Activated T-helper 9 cell treated with anti-CD3 and anti-CD28 coated beads, Interleukin-2, amount 50 U/mL, for 16 hours (primary cell): ENCODE data around the gene DDX50.
A peak's percentile ranks its signal among the peaks of the same experiment; 100 is the strongest.
"Not testable (repeated sequence)": the region's sequence is repeated elsewhere in the genome, so short reads cannot be mapped to it uniquely, and the experiment has no call there.

Experiments used
- DNase-seq: peaks from one replicate; pipeline ENCODE4 v3.0.0-alpha.2; 2020; ENCODE audit warnings: low read depth

Gene DDX50, protein sequence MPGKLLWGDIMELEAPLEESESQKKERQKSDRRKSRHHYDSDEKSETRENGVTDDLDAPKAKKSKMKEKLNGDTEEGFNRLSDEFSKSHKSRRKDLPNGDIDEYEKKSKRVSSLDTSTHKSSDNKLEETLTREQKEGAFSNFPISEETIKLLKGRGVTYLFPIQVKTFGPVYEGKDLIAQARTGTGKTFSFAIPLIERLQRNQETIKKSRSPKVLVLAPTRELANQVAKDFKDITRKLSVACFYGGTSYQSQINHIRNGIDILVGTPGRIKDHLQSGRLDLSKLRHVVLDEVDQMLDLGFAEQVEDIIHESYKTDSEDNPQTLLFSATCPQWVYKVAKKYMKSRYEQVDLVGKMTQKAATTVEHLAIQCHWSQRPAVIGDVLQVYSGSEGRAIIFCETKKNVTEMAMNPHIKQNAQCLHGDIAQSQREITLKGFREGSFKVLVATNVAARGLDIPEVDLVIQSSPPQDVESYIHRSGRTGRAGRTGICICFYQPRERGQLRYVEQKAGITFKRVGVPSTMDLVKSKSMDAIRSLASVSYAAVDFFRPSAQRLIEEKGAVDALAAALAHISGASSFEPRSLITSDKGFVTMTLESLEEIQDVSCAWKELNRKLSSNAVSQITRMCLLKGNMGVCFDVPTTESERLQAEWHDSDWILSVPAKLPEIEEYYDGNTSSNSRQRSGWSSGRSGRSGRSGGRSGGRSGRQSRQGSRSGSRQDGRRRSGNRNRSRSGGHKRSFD

DNA sequence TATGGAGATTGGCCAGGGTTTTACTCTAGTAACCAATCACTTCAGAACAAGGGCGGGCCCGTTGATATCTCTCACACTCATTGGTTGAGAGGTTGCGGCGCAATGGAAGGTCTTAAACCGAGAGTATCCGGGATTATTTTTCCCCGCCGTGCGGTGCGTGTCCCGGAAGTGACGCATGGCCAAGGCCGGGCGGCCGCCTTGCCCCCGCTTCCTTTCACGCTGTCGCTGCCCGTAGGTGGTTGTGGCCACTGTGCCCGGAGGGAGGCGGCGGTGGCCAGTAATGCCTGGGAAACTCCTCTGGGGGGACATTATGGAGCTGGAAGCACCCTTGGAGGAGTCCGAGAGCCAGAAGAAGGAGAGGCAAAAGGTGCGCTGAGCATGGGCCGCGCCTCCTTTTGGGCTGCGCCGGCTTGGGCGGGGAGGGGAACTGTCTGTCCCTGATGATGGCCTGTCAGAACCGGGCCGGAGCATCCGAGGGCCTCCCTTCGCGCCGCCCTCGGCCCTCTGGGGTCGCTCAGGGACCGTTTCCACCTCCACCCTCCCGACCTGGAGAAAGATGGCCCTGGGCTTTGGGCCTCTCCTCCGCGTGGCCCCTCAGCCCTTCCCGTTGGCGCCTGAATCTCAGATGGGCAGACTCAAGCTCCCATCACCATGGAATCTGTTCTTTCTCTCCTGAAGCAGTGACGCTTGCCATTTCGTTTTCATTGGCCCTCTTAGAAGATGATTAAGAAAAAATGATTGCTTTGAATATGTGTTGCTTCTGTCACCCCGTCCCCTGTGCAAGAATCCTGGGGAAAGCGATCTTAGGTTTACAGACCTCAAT is at the start of gene DDX50:
Gene DDX50, plus strand, starts transcription at position 211 of the 823 bp plus-strand sequence. Its CDS starts 70 bp downstream, at position 281.
- peak; percentile 90 for DNase-seq

DNA sequence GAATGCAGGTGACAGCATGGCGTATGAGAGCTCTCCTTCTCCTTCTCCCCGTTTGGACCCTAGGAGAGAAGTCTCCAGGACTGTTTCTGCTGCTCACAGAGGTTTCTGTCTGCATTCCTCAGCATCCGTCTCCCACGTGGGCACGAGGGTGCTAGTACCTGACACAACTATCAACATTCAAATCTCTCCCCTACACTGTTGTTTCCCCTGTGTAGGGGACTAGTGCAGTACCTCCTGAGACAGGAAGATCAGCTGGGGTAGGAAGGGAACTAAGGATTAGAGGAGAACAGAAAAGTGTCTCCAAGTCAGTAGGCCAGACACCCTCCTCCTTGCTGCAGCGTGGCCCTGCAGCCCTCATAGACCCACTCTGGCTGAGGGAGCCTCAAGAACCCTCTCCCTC is 44.8 kb upstream of the DDX50 start:
- no peak for DNase-seq

DNA sequence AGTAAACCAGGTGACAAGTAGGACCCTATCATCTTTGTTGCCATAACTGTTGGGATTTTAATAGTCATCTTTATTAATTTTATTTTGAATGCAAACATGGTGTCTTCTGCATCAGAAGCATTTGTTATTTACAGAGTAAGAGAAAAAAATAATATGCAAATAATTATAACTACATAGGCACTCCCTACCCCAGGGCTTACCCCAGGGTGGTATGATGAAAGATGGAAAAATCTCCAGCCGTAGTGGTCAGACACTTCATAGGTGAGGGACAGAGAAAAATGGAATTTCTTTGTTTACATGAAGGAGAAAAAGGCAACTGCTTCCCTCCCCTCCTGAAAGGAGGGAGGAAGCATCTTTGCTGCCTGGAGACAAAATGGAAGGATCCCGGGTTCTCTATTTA is 44.1 kb upstream of the DDX50 start:
- no peak for DNase-seq

DNA sequence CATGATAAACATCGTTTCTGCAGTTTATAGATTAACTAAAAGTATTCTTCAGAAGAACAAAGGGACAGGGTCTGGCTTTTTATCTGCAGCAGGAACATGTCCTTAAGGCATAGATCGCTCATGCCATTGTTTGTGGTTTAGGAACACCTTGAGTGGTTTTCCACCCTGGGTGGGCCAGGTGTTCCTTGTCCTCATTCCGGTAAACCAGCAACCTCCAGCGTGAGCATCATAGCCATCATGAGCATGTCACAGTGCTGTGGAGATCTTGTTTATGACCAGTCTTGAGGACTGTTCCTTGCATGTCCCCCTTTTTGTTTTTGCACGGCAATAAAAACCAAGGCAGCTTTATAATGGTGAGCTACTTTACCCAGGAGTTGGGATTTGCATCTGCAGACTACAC is 39.9 kb upstream of the DDX50 start:
- DNase-seq, result no peak

DNA sequence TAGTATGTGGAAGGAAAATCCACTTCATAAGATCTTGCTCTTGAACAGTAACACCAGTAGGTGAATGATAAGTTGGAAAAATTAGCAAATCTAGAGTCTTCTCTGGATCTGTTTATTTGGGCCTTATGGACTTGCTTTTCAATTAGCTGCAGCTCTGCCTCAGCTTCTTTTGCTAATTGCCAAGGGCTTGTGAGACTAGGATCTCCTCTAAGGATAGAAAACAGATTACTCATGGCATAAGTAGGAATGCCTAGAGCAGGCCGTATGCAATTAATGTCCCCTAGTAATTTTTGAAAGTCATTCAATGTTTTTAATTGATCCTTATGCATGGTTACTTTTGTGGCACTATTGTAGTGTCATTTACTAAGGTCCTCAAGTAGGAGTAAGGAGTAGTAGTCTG is 36.5 kb upstream of the DDX50 start:
- no peak for DNase-seq

DNA sequence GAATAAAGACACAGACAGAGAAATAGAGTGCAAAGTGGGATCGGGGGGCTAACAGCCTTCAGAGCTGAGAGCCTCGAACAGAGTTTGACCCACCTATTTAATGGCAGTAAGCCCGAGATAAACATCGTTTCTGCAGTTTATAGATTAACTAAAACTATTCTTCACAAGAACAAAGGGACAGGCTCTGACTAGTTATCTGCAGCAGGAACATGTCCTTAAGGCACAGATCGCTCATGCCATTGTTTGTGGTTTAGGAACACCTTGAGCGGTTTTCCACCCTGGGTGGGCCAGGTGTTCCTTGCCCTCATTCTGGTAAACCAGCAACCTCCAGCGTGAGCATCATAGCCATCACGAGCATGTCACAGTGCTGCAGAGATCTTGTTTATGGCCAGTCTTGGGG is 32.9 kb upstream of the DDX50 start:
- DNase-seq, result not testable (repeated sequence)

DNA sequence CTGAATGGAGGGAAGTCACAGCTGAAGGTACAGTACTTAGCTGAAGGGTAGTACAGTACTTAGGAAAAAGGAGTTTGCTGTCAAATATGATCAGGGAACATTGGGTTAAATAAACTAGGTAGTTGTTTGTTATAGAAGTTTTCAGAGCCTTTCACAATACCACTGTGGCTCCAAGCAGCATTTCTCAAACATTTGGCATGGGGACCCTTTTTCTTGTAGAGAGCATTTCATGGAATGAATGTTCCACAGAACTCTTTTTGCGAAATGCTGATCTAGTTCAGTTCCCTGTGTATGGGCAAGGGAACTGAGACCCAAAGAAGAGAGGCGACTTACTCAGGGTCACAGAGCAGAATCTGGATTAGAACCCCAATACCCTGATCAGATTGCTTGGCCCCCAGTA is 31.5 kb upstream of the DDX50 start:
- DNase-seq, result no peak

DNA sequence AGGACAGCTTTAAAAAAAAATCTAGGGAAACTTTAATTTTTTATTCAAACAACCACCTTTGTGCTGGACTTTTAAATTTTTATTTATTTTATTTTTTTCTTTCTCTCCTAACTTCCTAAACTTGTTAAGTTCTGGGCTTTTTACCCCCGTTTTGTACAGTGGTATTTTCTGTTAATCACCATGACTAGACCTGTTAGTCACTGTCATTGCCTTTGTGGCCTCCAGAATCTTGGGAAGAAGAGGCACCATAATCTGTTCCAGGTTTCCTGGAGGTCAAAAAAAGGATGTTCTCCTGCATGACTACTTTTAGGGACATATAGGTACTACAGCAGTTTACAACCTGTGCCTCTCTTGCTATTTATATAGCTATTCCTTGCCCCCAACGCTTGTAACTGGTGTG is 31.1 kb upstream of the DDX50 start:
- DNase-seq, result no peak

DNA sequence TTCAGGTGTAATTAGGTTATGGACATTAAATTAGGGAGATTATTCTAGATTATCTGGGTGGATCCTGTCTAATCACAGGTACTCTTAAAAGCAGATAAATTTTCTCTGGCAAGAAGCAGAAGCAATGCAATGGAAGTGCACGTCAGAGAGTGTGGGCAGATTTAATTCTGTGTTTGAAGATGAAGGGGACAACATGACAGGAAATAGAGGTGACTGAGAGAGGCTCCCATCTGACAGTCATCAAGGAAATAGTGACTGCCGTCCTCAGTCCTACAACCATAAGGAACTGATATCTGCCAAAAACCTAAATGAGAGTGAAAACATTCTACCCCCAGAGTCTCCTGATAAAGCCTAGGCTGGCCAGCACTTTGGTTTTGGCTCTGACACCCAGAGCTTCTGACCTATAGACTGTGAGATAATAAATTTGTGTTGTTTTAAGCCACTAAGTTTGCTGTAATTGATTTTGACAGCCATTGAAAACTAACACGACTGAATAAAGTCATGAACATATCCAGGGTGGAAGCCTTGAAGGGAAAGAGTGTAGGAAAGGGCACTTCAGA is 30.5 kb upstream of the DDX50 start:
- DNase-seq, result no peak

DNA sequence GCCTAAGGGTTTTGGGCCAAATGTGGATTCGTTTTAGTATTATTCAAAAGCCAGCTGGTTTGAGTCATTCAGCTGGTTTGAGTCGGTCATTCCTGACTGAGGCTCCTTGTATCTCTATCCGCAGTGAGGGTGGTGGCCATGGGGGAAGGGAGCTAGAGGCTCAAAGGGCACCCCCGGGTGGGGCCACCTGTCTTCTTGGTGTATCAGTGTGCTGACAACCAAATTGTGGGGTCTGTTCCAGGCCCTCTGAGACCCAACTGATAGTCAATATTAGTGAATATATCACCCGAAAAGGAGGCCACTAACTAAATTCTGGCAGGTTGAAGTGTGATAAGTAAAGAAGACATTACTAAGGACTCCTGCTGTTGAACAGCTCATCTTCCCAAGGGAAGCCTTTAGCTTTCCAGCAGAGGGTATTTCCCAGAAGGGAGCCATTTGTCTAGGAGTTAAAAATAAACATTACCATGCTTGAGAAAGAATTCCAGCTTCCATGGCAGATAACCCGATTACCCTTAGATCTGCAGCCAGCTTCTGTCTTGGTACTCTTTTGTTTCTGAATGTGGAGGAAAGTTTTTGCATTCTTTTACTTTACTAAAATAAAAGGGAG is 29.9 kb upstream of the DDX50 start:
- no peak for DNase-seq

DNA sequence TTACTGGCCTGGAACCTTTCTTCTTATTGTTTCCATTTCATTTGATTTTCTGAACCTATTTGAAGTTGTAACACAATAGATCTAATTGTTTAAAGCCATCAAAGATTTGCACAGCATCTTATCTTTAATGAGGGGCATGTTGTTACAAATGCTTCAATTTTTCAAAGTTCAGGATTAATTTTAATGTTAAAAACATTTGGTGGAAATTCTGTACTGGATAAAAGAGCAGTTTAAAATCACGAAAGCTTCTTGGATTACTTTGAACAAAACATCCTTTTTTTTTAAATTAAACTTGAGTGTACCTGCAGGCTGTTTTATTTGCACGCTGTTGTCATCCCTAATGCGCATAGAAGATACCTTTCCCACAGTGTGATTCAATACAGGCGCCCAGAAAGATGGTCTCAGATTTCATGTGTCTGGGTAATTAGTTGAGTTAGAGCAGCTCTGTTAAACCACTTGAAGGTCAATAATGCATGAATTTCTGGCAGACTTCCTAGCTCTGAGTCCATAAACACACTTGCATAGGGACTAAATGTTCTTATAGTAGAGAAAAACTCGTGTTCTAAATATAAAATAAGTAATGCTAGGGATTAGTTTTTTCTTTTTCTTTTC is 29.3 kb upstream of the DDX50 start:
- no peak for DNase-seq

DNA sequence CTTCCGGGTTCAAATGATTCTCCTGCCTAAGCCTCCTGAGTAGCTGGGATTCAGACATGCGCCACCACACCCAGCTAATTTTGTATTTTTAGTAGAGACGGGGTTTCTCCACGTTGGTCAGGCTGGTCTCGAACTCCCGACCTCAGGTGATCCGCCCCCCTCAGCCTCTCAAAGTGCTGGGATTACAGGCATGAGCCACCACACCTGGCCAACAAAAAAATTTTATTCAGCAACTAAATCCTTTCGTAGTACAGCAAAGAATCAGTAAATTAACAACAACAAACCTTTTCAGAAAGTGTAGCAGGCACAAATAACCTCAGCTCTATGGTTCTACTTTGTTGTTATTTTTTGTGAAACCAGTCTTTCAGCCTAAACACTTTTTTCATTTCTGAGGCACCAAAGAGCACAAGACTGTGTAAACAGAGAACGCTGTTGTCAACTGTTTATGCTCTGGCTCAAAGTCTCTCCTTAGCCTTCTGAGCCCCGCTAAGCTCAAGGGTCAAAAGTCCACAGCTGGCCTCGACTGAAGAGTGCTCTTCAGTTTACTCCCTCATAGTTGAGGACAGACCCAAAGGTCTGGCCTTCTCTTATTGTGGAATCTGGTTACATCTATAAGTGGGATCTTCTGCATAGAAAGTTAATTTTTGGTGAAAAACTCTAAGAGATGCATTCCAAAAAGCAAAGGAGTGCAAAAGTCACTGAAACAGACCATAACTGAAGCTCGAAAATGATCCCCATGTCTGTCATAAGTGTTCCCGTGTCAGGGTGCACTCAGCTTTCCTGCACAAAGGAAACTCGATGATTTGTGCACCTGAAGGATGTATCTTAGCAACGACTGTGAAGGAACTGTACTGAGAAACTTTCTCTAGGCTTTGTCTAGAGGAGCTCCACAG is 24.6 kb upstream of the DDX50 start:
- no peak for DNase-seq

DNA sequence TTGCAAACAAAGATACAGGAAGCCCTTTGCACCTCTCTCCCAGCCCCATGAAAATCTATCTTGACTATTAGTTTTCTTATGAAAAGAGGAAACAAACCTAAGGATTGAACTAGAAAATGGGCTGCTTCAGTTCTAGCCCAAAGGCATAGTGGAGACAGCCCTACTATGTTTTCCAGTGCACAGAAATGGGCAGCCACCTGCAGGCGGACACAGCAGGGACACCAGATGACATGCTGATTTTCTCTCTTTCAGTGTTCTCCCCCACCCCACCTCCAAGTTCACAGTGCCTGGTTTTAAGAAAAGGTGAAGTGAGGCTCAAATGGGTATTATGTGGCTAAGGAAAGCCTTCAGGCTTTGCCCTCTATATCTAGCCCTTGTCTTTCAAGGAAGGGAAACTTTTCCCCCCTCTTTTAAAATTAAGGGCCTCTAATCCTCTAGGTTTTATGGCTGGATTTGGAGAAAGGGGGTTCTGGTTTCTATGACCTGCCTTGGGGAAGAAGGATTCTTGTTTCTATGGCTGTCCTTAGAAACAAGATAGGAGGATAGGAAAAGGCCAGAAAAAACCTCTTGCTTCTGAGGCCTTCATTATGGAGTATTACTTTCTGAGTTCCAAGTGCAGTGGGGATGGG is 23.5 kb upstream of the DDX50 start:
- no peak for DNase-seq

DNA sequence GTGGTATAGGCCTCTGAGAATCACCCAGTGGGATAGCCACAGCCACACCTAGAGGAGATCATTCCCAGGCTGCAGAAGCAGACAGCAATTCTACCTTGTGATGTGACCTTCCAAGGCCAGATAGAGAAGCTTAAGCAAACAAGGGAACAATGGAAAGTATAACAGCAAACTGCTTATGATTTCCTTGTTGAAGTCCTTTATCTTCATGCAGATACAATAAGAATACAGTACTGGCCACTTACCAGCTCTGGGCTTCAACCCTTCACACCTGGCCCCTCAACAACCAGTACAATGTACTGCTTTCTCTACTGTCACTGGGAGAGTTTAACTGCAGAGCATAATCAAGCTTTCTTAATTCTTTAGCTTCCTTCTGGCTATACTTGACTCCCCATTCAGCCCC is 22.6 kb upstream of the DDX50 start:
- DNase-seq, result no peak

DNA sequence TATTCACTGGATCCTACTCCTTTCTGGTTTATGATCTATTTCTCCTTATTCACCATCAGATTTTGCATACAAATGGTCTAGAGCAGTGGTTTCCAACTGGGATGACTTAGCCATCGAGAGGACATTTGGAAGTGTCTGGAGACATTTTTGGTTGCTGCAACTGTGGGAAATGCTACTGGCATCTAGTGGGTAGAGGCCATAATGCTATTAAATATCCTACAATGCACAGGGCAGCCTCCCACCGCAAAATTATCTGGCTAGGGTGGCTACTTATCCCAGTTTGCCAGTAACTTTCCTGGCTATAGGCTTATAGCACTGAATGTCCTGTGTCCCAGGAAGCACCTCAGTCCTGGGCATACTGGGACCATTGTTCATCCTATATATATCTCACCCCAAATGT is 21.5 kb upstream of the DDX50 start:
- DNase-seq, result no peak

DNA sequence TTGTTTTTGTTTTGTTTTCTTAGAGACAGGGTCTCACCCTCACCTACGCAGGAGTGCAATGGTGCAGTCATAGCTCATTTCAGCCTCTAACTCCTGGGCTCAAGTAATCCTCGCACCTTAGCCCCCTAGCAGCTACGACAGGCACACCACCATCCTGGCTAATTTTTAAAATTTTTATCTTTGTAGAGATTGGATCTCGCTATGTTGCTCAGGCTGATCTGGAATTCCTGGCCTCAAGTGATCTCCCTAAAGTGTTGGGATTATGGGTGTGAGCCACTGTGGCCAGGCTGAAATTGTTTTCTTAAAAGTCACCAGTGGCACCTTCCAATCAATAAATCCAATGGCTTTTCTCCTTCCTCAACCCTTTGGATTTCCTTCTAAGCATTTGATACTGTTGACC is 20.9 kb upstream of the DDX50 start:
- DNase-seq, result no peak

DNA sequence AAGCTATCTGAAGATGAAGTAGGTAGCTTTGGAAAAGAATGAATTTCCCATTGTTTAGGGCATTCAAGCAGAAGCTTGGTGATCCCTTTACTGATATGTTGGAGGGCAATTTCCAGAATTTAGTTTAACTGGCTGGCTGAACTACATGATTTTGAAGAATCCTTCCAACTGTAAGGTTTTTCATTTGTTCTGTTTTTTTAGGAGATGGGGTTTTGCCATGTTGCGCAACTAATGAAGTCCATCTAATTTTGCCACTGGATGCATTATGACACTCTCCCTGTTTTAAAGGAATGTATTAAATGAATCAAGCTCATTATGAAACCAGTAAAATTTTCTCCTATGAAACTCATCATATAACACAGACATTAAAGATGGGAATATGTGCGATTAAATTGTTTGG is 6.1 kb upstream of the DDX50 start:
- DNase-seq, result no peak

DNA sequence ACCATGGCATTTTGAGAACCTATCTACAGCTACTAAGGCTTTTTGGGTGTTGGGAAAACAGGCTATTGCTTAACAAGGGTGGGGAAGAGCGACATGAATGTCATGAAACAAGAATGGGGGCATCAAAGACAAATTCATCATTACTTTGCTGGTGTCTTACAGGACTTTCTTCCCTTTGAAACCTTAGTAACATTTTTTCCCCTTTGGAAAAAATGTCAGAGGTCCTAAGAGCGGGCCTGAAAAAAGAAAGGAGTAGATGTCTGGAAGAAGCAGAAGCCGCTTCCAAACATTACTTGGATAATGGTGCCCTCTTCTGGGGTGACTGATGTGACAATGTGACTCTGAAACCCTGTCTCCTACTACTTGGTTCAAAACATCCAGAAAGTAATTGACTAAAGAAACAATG is 3.8 kb upstream of the DDX50 start:
- DNase-seq, result no peak

DNA sequence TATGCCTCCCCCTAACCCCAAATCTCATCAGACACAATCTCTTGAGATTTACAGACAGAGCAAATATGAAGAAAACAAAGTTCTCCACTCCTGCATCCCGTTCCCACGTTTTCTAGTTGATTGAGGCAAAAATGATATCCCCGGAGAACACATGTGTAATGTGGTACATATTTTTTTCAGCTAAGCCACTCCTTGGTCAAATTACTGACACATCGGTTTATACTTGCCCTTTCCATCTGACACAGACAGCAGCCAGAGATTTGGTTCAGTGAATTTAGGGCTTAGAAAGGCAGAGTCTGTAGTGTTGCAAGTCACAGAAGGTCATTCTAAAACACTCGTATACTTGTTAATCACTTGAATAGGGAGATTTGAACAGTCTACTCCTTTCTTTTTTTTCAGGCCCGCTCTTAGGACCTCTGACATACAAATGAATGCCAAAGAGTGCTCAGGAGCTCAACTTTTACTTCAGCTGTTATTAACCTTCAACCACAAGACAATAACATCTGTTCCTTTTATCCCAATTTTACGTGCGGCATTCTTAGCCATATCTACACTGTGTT is 1.8 kb upstream of the DDX50 start:
- DNase-seq, result no peak
